Uterus (tissue), 2 donors: Measurements from ENCODE around the gene PRPS1L1.

Experiments
- CTCF ChIP-seq, 4 experiments: fragments of 200-600 bp in 2 of 4; fragments of 450-650 bp in 2 of 4; sonication (generic) in 2 of 4; IDR thresholded peaks; one replicate each; pipeline ENCODE4 v1.5.1; 2016 to 2019; ENCODE audit warnings: antibody characterized with exemption in 4 of 4, mild to moderate bottlenecking in 2 of 4, moderate library complexity in 1 of 4
- POLR2A ChIP-seq, 2 donors: fragments of 450-650 bp; IDR thresholded peaks; one replicate each; pipeline ENCODE4 v1.6.1; 2016; ENCODE audit warnings: antibody characterized with exemption in 2 of 2, mild to moderate bottlenecking in 1 of 2, moderate library complexity in 1 of 2

GRCh38 chr7:17984288-17984687 is 43.4 kb downstream of the PRPS1L1 start:
- TF ChIP-seq CTCF (IDR thresholded peaks at IDR 0.05) (no peak), POLR2A (IDR thresholded peaks at IDR 0.05) (no peak)
